GM18520 (cell line): ENCODE measurements around the gene OTOF.

Experiments used
- ATAC-seq: cut with Tn5 transposase; IDR thresholded peaks from one replicate; pipeline ENCODE4 v1.9.1; 2021; ENCODE audit not compliant: unreplicated experiment

OTOF gene

DNA sequence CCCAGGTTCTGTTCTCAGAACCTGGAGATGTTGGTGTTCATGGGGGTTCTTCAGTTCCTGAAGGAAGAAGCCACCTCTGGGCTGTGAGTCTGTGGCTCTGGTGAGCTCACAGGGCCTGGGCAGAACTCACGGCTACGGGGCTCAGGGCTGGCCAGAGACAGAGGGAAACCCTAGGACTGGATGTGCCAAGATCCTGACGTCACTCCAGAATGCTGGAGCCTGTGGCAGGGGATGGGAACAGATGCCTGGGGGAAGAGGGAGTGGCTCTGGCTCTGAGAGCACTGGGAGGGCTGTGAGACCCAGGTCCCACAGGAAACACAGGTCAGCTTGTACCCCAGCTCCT, at the start of gene OTOF:
TSS of gene OTOF (minus strand) at position 214 of the 343 bp plus-strand sequence.
- ATAC-seq: no peak

- no peak for ATAC-seq
Observed at GRCh38 chr2:26526589-26526988, 48.7 kb upstream of the OTOF start.

GRCh38 chr2:26526105-26526504, 48.2 kb upstream of the OTOF start:
- no peak for ATAC-seq

GRCh38 chr2:26523750-26524149, 45.8 kb upstream of the OTOF start:
- ATAC-seq: no peak

- no peak for ATAC-seq
Observed at GRCh38 chr2:26522751-26523171, 44.8 kb upstream of the OTOF start.

- ATAC-seq: no peak
Observed at GRCh38 chr2:26522325-26522724, 44.4 kb upstream of the OTOF start.

- ATAC-seq: no peak
Observed at GRCh38 chr2:26521913-26522180, 43.9 kb upstream of the OTOF start.

DNA sequence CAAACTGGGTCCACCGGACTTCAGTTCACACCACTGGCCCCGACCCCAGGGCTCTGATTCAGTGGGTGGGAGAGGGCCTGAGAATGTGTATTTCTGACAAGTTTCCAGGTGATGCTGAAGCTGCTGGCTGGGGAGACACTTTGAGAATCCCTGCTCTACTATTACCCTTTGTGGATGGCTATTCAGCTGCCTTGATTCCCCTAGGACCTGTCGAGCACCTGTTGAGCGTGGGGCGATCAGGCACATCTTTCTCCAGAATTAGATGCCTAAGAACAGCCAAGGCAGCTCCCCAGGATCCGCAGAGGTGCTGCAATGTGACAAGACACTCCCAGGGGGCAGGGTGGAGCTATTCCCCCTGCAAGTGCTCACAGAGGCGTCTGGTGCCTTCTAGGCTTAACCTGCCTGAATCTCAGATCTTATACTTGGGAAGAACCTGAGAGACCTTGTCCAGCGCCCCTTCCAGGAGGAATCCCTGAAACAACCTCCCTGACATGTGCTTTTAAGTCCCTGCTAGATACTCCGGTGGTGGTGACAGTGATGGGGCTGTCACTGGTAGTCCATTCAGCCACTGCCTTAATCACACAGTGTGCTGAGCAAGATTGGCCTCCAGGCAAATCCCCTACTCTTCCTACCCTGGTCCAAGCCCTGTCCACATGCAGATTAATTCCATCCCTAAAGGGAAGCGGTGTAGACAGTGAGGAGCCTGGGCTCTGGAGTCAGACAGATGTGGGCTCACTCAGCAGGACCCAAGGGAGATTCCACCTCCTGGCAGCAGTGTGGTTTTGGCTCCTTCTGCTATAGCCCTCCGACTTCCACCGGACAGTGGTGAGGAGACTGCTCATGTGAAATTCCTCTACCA, 43.4 kb upstream of the OTOF start:
- ATAC-seq: no peak

- no peak for ATAC-seq
Observed at GRCh38 chr2:26520148-26520449, 42.2 kb upstream of the OTOF start.

- no peak for ATAC-seq
Observed at GRCh38 chr2:26519396-26520147, 41.6 kb upstream of the OTOF start.

DNA sequence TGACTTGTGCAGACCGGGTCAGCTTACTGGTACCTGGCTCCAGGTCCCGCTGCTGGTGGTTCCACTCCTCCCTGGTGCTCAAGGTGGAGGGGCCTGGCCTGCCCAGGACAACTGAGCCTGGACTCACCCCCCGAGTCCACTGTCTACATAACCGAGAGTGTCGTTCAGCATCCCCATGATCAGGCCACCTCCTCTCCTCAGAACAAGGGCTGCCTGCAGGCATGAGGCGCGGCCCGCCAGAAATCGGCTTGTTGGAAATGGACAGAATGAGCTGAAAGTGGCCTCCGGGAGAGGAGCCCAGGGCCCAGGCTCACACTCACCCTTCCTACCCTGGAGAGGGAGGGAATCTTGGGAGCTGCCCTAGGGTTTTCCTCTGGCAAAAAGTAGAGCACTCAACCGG, 38.9 kb upstream of the OTOF start:
- ATAC-seq: no peak

DNA sequence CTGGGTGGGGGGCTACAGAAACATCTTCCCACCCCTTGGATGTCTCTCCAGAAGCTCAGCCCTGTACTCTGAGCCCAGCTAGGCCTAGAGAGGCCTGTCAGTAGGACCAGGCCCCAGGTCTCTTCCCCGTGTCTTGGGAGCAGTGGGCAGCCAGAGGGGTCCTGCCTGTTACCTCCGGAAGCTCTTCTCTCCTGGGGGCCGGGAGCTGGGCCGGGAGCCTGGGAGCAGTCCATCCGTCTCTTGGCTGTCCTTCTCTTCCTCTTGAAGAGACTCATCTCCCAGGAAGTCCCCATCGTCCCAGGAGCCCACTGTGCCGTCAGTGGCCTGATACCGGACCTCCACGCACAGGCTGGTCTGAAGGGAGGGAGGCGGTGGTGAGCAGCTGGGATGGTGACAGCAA, 38.3 kb upstream of the OTOF start:
- ATAC-seq: no peak

GRCh38 chr2:26515771-26516170, 37.8 kb upstream of the OTOF start:
- ATAC-seq: no peak

DNA sequence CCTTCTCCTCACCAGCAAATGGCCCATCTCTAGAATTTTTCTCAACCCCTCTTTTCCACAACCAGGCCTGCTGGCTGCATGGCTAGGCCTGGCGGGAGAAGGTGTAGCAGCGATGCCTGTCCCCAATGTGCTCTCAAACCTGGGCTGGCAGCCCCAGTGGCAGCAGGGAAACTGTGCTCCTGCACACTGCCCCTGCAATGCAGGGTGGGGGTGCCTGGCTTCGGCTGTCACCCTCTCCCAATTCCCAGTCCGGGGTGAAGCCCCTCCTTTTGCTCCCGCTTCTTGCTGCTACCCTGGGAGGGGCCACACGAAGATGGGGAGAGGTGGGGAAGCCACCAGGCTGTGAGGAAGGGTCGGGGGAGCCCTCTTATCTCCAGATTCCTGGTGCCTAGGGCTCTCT, 36.1 kb upstream of the OTOF start:
- ATAC-seq: no peak

GRCh38 chr2:26513261-26513660, 35.3 kb upstream of the OTOF start:
- ATAC-seq: no peak

DNA sequence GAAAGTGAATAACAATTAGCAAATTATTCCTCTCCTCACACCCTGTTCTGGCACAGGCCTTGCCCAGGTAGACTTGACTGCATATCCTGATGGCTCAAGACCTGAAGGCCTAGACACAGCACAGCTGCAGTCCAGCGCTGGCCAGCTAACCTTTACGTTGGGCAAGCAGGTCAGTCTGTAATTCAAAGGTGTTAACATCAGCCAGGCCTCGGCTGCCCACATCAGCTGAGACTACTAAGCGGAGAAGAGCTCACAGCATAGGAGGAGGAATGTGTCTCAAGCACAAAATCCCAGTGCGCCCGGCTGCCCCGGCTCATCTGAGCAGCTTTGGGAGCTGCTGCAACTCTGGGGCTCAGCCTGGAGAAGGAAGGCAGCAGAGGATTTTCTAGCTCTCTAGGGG, 33.5 kb upstream of the OTOF start:
- ATAC-seq: no peak

DNA sequence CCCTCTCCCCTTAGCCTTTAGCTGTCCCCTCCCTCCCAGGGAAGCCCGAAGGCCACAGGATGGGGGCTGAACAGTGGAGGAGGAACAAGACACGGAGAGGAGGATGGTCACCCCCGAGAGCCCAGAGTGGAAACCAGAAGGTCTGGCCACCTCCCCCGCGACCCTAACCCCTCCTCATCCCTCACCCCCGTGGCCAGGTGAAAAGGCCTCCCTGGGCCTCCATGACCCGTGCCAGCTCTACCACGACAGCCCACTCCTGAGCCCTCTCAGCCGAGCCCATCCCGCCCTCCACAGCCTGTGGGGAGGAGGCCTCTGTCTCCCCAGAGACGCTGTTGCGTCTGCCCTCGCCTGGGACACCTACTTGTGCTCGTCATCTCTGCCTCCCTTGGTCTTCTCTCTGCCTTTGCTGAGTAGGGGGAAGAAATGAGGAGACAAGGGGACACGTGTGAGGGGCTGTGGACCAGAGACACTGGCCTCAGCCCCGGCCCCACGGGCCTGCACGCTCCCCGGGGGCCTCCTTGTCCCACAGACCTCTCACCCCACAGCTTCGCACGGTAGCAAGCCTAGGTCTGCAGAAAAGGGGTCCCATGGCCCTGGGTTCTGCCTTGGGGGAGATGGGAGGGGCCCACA, 32.5 kb upstream of the OTOF start:
- no peak for ATAC-seq

DNA sequence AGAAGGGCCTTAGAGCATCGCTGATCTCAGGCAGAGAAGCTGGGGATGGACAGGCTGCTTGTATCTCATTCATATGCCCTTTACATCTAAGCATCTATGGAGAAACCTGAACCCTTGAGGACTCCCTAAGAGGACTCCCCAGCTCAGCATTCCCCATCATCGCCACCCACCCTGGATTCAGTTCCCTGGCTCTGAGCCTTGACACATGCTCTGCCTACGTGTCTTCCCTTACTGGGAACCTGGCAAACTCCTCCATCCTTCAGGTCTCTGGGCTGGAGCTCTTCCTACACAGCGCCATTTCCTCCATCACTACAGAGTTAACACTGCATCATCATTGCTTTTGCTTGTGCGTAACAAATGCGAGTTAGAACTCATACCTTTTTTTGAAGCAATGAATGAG, 31.2 kb upstream of the OTOF start:
- ATAC-seq: no peak

GRCh38 chr2:26507932-26508331, 30.0 kb upstream of the OTOF start:
- ATAC-seq: no peak

DNA sequence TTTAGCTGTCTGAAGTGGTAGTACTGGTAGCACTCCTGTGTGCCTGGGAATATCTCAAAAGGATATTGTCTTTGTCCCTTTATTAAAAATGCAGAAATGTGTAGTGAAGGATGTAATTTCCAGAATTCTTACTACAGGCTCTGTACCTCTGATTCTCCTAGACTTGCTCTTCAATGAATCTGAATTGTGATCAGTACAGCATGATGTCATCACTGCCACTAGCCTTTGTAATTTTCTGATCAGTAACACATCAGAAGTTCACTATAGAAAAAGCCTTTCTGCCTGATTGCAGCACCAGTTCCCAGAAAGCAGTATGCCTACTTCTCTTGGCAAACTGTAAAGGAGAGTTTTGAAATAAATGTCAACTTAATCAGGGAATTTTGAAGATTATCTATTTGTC, 29.2 kb upstream of the OTOF start:
- ATAC-seq: no peak

GRCh38 chr2:26506279-26506678, 28.4 kb upstream of the OTOF start:
- no peak for ATAC-seq

DNA sequence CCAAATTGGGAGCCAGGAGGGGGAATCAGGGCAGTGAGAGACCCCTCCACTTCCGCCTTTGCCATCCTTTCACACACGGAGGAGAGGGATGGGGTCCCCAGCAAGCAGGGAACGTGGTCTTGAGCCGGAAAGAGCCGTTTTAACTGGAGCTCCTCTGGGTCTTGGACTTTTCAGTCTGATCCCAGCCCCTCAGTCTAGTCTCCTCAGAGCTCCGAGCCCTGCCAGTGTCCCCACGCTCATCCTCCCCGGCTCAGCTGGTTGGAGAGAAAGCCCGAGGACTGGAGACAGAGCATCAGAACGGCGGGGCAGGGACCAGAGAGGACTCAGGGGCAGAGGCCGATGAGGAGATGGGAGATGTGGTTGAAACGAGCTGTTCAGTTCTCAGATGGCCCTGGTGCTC, 26.1 kb upstream of the OTOF start:
- no peak for ATAC-seq
